ENCODE results near the gene ATXN7L2. TPM values are rescaled to one million over a fixed set of nuclear protein-coding genes. Genes with fewer than 3 reads are reported as not detected.

The ATXN7L2 gene
- total RNA-seq, 4 donors from 2014 or later = 2.4 to 3.1 (median 2.8) TPM

- TF ChIP-seq CTCF (IDR thresholded peaks at IDR 0.05; ENCODE audit: low read depth) = no peak
These were observed 36.2 kb upstream of the ATXN7L2 start for GRCh38 chr1:109447524-109447923.

GRCh38 chr1:109454497-109455133, 29.1 kb upstream of the ATXN7L2 start:
- no peak for TF ChIP-seq CTCF (IDR thresholded peaks at IDR 0.05; ENCODE audit: low read depth)

- no peak for TF ChIP-seq CTCF (IDR thresholded peaks at IDR 0.05; ENCODE audit: low read depth)
These were observed 25.9 kb upstream of the ATXN7L2 start for GRCh38 chr1:109457819-109458218.

GRCh38 chr1:109466125-109466451, 17.6 kb upstream of the ATXN7L2 start:
- no peak for TF ChIP-seq CTCF (IDR thresholded peaks at IDR 0.05; ENCODE audit: low read depth)

GRCh38 chr1:109466452-109467300, 17.0 kb upstream of the ATXN7L2 start, which contains the start of gene SYPL2:
SYPL2 (plus strand) TSS chr1:109466546; CDS start chr1:109466844, 298 bp downstream.
- no peak for TF ChIP-seq CTCF (IDR thresholded peaks at IDR 0.05; ENCODE audit: low read depth)

- TF ChIP-seq CTCF (IDR thresholded peaks at IDR 0.05; ENCODE audit: low read depth) = no peak
These were observed 16.4 kb upstream of the ATXN7L2 start for GRCh38 chr1:109467301-109467777.

GRCh38 chr1:109468061-109468460, 15.6 kb upstream of the ATXN7L2 start:
- TF ChIP-seq CTCF (IDR thresholded peaks at IDR 0.05; ENCODE audit: low read depth) = no peak

All from subcutaneous adipose tissue (tissue), 4 donors.